Measurements from ENCODE around the gene MACROD2. TPM values are rescaled to one million over a fixed set of nuclear protein-coding genes. Genes with fewer than 3 reads are reported as not detected.

MACROD2 gene
- total RNA-seq, 4 donors from 2014 or later = 1.8 to 4.8 (median 2.9) TPM

- TF ChIP-seq CTCF (IDR thresholded peaks at IDR 0.05) = no peak
- TF ChIP-seq POLR2A (IDR thresholded peaks at IDR 0.05) = no peak
- Histone ChIP-seq H3K9me3 (no peaks in the 10 kb centered on the region), H3K36me3 (no peaks in the 10 kb centered on the region), H3K27me3 (no peaks in the 10 kb centered on the region), H3K4me1 (no peaks in the 10 kb centered on the region), H3K27ac (no peak overlapping the region), H3K4me3 (no peak overlapping the region)
- WGBS, 2 donors = 63 to 76% methylated on average over 1 of the region's 1 CpG
- intact Hi-C loops (cut with DNase I) = no loop called here
- DNase-seq = no peak
Measured at GRCh38 chr20:14098261-14098660, 102.9 kb downstream of the MACROD2 start.

- H3K4me3 ChIP-seq = no peak overlapping the region
- peaks cover 0 to 4% (median 0%) of the 10 kb centered on the region in 3 donors for H3K9me3 ChIP-seq
- no peaks in the 10 kb centered on the region for H3K27me3 ChIP-seq
- no peak overlapping the region for H3K27ac ChIP-seq
- WGBS, 2 donors = 71 to 75% methylated on average over 3 of the region's 3 CpGs
- no peaks in the 10 kb centered on the region for H3K36me3 ChIP-seq
- no peak for DNase-seq
- H3K4me1 ChIP-seq = no peaks in the 10 kb centered on the region
- intact Hi-C loops (cut with DNase I) = no loop called here
- TF ChIP-seq POLR2A (IDR thresholded peaks at IDR 0.05) (no peak), CTCF (IDR thresholded peaks at IDR 0.05) (no peak)
Measured at GRCh38 chr20:14113416-14113815, 118.1 kb downstream of the MACROD2 start.

- 70 to 79% methylated on average over 3 of the region's 3 CpGs for WGBS, 2 donors
- Histone ChIP-seq H3K27me3 (no peaks in the 10 kb centered on the region), H3K9me3 (peaks cover 0 to 4% (median 0%) of the 10 kb centered on the region in 3 donors), H3K4me3 (no peak overlapping the region), H3K4me1 (no peaks in the 10 kb centered on the region), H3K27ac (no peak overlapping the region), H3K36me3 (no peaks in the 10 kb centered on the region)
- no peak for DNase-seq
- TF ChIP-seq CTCF (IDR thresholded peaks at IDR 0.05) = no peak
- intact Hi-C loops (cut with DNase I) = no loop called here
Measured at GRCh38 chr20:14114065-14114704, 118.9 kb downstream of the MACROD2 start.

GRCh38 chr20:14116037-14116436 lies 120.7 kb downstream of the MACROD2 start:
- DNase-seq = no peak
- Histone ChIP-seq H3K4me3 (no peak overlapping the region), H3K27ac (no peak overlapping the region), H3K36me3 (no peaks in the 10 kb centered on the region), H3K4me1 (no peaks in the 10 kb centered on the region), H3K27me3 (no peaks in the 10 kb centered on the region), H3K9me3 (no peaks in the 10 kb centered on the region)
- TF ChIP-seq POLR2A (IDR thresholded peaks at IDR 0.05) (no peak), CTCF (IDR thresholded peaks at IDR 0.05) (no peak)
- intact Hi-C loops (cut with DNase I) = no loop called here
- WGBS, 2 donors = 87 to 90% methylated on average over 6 of the region's 6 CpGs

GRCh38 chr20:14117768-14118167 lies 122.5 kb downstream of the MACROD2 start:
- Histone ChIP-seq H3K36me3 (no peaks in the 10 kb centered on the region), H3K4me1 (no peaks in the 10 kb centered on the region), H3K4me3 (no peak overlapping the region), H3K9me3 (no peaks in the 10 kb centered on the region), H3K27me3 (no peaks in the 10 kb centered on the region), H3K27ac (no peak overlapping the region)
- intact Hi-C loops (cut with DNase I) = no loop called here
- no peak for DNase-seq
- 32 to 33% methylated on average over 2 of the region's 2 CpGs for WGBS, 2 donors
- TF ChIP-seq CTCF (IDR thresholded peaks at IDR 0.05) = no peak
